ENCODE results near the gene TRABD.
"Not testable (repeated sequence)": the region's sequence is repeated elsewhere in the genome, so short reads cannot be mapped to it uniquely, and the experiment has no call there.

The TRABD gene, protein sequence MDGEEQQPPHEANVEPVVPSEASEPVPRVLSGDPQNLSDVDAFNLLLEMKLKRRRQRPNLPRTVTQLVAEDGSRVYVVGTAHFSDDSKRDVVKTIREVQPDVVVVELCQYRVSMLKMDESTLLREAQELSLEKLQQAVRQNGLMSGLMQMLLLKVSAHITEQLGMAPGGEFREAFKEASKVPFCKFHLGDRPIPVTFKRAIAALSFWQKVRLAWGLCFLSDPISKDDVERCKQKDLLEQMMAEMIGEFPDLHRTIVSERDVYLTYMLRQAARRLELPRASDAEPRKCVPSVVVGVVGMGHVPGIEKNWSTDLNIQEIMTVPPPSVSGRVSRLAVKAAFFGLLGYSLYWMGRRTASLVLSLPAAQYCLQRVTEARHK

DNA sequence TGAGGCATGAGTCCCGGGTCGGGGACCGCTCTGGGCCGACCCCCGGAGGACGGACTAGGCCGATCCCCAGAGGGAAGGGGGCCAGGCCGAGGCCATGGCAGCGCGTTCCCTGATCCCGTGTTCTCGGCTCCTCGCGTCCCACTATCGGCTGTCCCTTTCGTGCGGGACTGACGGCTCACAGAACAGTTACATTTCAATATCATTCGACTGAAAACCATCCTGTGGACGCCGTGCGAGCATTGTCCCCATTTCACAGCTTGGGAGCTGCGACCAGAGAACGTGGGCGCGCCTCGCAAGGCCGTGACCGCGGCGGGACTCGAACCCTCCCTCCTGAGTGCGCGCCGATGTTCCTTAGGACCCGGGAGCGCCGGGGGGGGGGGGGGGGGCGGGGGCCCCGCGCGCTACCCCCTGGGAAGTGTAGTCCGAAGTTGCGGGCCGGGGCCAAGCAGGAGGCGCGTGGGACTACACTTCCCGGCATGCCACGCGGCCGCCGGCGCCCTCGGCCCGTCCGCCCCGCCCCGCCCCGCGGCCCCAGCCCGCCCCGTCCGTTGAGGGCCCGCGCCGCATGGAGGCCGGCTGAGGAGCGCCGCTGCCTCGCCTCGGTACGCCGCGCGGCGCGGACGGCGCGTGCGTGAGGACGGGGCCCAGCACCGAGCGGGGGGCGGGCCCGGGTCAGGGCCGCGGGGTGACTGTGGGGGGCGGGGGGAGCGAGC, at the start of gene TRABD:
Gene TRABD, plus strand, starts transcription at position 539 of the 713 bp plus-strand sequence. CDS start 7,148 bp downstream, outside the sequence.
- DNase-seq (ENCODE audit: low read depth in 1 of 2, low spot score in 1 of 2): peak; percentile 81 to 90

DNA sequence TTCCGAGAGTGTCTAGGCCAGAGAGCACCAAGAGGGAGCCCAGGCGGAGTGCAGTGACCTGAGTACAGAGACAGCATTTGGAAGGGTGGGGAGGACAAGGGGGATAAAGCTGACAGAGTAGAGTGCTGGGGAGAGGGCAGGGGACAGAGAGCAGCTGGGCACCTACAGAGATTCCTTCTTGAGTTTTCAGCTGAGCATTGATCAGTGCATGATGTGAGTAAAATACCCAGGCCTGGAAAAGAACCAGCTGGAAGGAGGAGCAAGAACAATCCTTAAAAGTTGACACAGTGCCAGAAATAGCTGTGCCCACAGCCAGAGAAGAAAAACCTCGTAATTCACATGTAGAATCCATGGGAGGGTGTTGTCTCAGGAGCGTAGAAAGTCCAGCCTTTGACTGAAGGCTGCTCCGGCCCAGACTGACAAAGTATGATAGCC, 49.1 kb upstream of the TRABD start:
- DNase-seq (ENCODE audit: low read depth in 1 of 2, low spot score in 1 of 2): no peak

DNA sequence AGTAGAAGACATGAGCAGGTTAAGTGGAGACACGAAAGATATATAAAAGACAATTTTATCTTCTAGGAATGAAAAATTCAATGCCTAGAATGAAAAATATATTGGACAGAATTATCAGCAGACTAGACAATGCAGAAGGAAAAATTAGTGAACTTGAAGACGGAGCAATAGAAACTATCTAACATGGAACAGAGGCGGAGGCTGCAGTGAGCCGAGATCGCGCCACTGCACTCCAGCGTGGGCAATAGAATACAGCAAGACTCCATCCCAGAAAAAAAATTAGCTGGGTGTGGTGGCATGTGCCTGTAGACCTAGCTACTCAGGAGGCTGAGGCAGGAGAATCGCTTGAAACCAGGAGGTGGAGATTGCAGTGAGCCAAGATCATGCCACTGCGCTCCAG, 48.4 kb upstream of the TRABD start:
- DNase-seq (ENCODE audit: low read depth in 1 of 2, low spot score in 1 of 2): not testable (repeated sequence)

DNA sequence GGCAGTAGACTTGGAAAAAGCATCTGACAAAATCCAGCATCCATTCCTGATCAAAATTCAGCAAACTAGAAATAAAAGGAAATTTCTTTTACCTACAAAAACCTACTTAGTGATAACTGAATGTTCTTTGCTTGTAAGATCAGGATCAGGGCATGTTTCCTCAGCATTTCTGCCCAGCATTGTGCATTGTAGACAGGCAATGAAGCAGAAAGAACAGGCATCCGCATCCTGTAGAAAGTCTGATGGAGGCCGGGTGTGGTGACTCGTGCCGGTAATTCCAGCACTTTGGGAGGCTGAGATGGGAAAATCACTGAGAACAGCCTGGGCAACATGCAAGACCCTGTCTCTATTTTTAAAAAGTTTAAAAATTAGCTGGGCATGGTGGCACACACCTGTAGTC, 47.7 kb upstream of the TRABD start:
- no peak for DNase-seq (ENCODE audit: low read depth in 1 of 2, low spot score in 1 of 2)

DNA sequence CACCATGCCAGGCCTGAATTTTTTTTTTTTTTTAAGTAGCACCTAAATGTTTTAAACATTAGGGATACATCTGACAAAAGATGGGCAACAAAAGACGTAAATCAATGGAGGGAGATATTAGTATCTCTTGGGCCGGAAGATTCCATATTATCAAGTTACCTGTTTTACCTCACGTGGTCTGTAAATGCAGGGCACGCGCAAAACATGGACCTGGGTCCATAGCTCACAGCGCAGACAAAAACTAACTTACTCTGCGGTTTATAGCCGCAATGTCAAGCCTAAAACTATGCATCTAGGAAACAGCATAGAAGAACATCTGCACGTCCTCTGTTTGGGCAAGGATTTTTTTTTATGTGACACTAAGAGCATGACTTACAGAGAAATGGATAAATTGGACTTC, 46.7 kb upstream of the TRABD start:
- DNase-seq (ENCODE audit: low read depth in 1 of 2, low spot score in 1 of 2): no peak

DNA sequence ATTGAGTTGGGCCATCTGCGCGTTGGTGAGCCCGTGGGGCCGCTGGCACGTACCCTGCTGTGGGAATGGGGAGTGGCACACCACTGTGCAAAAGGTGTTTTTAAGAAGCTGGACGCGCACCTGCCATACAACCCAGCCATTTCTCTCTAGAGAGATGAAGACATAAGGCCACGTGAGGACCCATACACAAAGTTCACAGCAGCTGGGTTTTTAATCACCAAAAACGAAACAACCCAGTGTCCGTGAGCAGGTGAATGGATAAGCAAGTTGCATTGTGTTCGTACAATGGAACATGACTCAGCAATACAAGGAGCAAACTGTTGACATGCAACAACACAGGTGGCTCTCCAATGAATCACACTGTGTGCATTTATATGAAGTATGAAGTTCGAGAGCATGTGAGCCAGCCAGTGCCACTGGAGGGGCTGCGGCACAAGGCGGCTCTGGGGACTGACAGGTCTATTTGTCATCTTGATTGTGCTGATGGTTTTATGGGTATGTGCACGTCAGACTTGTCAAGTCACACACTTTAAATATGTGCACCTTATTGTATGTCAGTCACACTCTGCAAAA, 45.8 kb upstream of the TRABD start:
- DNase-seq (ENCODE audit: low read depth in 1 of 2, low spot score in 1 of 2): no peak

DNA sequence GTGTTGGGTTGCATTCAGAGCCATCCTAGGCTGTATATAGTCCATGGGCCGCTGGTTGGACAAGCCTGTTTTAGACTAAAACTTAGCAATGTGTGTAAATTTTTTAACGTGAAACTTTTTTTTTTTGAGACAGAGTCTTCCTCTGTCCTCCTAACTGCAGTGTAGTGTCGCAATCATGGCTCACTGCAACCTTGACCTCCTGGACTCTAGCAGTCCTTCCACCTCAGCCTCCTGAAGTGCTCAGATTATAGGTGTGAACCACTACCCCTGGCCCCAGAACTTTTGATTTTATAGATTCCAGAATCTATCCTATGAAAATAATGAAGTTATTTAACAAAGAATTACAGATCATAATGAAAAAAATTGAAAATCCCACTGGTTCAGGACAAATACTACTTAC, 45.1 kb upstream of the TRABD start:
- no peak for DNase-seq (ENCODE audit: low read depth in 1 of 2, low spot score in 1 of 2)

DNA sequence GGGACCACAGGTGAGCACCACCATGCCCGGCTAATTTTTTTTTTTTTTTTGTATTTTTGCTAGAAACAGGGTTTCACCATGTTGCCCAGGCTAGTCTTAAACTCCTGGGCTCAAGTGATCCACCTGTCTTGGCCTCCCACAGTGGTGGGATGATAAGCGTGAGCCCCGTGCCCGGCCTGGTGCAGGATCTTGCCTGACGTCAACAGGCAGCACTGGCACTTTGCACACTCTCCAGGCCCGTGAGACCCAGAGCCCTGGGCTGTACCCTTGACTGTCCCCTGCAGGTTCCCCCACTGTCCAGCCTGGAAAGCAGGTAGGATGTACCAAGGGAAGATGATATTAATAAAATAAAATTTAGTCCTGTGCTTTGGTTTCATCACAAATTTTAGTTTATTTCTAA, 44.3 kb upstream of the TRABD start:
- no peak for DNase-seq (ENCODE audit: low read depth in 1 of 2, low spot score in 1 of 2)

DNA sequence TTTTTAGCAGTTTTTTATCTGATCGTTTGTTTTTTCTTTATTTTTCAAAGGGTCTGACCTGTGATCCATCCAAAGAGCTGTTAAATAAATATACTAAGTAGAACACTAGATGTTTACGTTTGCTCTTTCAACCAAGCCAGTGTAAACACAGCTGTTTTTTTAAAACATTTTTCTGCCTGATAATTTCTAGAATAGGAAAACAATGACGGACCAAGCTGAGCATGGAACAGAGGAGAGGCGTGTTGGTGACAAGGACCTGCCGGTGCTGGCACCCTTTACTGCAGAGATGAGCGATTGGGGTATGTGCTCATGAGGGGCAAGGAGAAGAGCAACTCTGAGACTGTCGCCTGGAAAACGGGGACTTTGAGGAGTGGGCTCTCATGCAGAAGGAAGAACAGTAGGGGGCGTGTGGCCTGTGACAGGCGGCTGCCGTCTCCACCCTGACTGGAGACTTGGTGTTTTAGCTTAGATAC, 43.8 kb upstream of the TRABD start:
- no peak for DNase-seq (ENCODE audit: low read depth in 1 of 2, low spot score in 1 of 2)

DNA sequence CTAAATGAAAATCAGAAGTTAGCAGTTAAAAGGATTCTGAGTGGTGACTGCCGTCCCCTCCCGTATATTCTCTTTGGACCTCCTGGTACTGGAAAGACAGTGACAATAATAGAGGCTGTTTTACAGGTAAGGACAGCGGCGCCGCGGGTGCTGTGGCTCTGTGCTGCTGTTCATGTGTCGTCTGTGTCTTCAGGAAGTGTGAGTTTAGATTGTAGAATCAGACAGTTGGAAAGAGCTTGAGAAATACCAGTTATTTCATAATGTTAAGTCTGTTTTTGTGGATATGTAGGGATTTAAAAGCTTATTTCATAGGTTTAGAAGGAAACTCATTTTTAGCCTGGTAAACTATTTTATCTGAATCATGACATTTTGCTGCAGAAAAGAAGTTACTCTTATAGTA, 42.6 kb upstream of the TRABD start:
- no peak for DNase-seq (ENCODE audit: low read depth in 1 of 2, low spot score in 1 of 2)

DNA sequence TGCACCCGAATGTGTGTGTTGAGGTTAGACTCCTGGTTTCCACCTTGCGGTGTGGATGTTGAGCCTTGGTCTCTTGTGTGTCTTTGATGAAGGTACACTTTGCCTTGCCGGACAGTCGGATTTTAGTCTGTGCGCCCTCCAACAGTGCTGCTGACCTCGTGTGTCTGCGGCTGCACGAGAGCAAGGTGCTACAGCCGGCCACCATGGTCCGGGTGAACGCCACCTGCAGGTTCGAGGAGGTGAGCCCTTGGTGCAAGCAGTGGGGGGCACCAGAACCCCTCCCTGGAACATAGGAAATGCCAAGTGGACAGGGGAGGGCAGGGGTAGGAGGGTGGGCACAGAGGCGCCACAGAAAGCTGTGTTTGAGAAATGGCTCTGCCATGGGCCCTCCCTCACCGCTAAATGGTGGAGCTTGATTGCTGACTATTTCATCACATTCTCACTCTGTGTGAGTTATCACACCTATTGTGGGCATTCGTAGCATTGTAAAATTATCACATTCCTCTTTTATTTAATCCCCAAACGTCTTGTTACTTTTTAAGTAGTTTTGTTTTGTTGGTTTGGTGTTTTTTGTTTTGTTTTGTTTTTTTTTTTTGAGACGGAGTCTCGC, 41.6 kb upstream of the TRABD start:
- DNase-seq (ENCODE audit: low read depth in 1 of 2, low spot score in 1 of 2): no peak

DNA sequence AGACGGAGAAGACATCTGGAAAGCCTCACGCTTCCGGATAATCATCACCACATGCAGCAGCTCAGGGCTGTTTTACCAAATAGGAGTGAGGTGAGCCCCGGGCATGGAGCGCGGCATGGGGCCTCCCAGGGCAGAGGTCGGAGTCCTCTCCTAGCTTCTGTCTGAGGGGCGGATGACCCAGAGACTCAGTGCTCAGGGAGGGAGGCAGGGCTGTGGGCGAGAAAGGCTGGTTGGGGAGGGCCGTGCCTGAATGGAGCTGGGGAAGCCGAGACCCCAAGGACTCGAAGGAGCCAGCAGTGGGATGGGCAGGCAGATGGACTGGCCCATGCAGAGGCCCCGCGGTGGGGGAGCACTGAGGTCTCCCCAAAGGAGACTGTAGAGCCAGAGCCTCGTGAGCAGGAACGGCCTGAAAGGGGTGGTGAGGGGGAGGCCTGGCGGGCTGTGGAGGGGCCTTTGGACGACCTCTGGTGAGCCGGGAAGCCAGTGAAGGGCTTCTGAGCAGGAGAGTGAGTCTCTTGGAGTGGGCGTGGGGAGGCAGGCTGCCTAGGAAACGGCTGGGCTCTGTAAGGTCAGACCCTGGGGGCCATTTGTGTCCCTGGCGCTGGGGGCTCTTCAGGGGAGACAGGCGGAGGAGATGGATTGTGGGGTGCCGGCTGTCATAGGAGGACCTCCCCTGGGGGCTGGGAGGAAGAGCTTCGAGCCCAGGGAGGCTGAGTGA, 39.8 kb upstream of the TRABD start:
- no peak for DNase-seq (ENCODE audit: low read depth in 1 of 2, low spot score in 1 of 2)

DNA sequence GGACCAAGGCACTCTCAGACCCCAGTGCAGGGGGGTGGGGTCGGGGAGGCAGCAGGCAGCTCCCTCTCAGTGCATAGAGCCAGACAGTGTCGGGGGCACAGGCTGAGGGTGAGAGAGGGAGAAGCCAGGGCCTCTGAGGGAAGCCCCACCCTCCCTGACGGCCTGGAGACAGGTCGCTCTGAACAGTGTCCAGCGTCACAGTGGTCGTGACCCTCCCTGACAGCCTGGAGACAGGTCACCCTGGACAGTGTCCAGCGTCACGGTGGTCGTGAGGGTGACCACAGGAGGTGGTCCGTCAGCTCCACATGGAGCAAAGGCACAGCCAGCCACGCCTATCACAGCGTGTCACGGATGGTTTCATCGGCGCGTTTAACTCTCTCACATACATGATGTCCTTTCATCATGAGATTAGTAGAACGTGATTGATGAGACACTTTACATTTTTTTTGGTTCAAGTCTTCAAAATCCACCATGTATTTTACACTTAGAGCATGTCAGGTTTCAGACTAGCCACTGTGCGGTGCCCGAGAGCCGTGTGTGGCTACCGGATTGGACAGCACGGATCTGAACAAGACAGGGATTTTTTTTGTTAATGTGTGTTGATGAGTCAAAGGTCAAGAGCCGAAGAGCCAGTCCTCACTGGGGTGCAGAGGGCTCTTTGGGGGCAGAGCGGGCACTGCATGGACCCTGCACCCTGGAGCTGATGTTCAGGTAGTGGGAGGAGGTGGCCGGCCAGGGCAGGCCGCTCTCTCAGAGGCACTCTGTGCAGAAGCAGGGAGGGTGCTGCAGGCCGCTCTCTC, 39.1 kb upstream of the TRABD start:
- DNase-seq (ENCODE audit: low read depth in 1 of 2, low spot score in 1 of 2): no peak

DNA sequence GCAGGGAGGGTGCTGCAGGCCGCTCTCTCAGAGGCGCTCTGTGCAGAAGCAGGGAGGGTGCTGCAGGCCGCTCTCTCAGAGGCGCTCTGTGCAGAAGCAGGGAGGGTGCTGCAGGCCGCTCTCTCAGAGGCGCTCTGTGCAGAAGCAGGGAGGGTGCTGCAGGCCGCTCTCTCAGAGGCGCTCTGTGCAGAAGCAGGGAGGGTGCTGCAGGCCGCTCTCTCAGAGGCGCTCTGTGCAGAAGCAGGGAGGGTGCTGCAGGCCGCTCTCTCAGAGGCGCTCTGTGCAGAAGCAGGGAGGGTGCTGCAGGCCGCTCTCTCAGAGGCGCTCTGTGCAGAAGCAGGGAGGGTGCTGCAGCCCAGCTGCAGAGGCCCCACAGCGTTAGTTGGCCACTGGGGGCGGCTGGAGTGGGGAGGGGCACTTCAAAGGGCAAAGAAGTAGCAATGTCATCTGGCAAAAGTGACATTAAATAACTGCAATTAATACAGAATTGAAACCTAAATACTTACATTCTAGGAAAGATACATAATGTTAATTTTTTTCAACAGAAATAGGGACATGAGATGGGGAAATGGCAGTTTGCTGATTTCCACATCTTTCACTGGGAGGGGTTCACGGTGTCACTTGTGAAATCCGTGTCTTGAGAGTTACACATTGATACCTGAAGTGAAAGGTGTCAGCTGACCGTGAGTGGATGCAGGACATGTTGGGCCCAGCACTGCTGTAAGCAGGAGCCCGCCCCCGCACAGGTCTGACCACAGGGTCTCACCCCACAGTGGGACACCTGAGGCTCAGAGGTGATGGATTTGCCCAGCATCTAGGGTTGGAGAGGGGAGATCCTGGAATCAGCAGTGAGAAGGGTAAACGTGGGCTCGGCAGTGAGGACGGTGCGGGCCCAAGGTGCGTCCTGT, 38.2 kb upstream of the TRABD start:
- DNase-seq (ENCODE audit: low read depth in 1 of 2, low spot score in 1 of 2): not testable (repeated sequence)

DNA sequence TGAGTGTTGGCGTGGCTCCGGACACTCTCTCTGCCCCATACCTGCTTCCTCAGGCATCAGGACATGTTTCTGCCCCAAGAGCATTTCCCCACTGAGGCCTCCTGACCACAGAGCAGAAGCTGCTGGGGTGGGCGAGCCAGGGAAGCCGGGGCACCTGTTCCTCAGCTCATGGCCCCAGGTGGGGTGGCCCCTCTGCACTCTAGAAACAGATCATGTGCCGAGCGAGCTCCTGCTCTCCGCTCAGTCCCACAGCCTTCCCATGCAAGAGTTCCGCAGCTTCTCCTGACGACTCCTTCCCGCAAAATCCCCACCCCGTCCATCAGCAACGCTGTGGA, 37.6 kb upstream of the TRABD start:
- DNase-seq (ENCODE audit: low read depth in 1 of 2, low spot score in 1 of 2): no peak

DNA sequence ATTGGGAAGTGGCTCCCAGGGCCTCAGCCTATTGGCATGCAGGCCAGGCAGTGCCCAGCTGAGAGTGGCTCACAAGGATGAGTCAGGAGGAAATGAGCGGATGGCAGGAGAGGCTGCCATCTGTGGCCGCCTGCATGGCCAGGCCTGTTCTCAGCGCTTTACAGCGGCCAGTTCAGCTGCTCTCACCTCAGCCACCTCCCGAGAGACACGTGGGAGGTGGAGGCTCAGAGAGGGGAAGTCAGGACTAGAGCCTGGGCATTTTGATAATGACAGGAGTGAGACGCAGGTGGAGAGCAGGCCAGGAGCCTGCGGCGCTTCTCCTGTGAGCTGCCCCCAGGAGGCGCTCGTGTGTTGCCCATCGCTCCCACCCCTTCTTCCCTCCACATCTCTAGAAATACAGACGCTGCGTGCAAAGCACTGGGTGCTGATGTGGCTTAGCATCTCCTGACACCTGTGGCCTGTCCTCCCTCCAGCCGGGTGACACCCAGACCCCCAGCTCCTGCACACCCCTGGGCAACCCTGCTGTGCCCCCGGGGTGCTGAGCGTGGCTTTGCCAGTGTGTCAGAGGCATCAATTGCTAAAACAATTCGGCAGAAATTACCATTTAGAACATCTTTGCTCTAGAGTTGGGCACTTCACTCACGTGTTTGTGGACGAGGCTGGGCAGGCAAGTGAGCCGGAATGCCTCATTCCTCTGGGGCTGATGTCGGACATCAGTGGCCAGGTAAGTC, 36.6 kb upstream of the TRABD start:
- DNase-seq (ENCODE audit: low read depth in 1 of 2, low spot score in 1 of 2): peak; percentile 54 to 63

DNA sequence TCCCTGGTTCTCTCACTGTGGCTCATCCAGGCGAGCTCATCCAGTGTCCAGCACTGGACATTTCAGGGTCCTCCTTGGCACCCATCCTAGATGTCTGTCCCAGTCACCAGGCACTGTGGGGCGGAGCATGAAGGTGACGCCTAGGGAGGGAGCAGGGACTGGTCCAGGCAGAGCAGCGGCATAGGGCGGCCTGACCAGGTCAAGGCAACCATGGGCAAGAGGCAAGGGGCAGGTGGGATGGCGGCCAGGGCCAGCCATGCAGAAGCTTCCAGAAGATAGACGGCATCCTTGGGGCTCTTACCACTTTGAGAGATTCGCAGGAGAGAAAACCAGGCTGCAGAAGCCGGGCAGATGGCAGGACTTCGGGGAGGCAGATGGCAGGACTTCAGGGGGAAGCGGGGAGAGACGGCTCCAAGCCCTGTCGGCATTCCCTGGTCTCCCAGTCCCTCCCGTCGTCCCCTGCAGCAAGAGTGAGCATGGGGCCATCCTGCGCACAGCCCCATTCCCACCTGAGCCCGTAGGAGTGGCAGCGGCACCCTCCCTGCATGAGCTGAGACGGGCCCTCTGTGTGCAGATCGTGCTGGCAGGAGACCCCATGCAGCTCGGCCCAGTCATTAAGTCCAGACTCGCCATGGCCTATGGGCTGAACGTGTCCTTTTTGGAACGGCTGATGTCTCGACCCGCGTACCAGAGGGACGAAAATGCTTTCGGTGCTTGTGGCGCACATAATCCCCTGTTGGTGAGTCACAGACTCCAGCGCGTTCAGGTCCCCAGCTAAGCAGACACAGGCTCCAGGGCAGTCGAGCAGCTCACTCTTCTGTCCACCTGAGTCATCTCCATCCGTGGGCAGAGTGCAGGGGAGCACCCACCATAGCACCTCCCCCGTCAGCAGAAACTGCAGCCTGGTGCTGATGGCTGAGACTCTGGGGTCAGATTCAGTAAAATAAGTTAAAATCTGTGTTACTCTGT, 35.3 kb upstream of the TRABD start:
- no peak for DNase-seq (ENCODE audit: low read depth in 1 of 2, low spot score in 1 of 2)
